Measurements from ENCODE around the gene ATAT1. TPM values are rescaled to one million over a fixed set of nuclear protein-coding genes. Genes with fewer than 3 reads are reported as not detected.
"Not testable (repeated sequence)": the region's sequence is repeated elsewhere in the genome, so short reads cannot be mapped to it uniquely, and the experiment has no call there.

Gene ATAT1
- total RNA-seq, 2 experiments from 2014 or later: 10.4 to 17.8 TPM

DNA sequence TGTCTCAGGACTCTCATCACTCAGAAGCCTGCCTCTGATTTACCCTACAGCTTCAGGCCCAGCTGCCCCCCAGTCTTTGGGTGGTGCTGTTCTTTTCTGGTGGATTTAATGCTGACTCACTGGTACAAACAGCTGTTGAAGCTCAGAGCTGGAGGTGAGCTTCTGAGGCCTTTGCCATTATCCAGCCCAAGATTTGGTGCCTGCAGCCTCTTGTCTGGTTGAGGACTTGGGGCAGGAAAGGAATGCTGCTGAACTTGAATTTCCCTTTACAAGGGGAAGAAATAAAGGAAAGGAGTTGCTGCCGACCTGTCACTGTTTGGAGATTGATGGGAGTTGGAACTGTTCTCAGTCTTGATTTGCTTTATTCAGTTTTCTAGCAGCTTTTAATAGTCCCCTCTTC, 35.7 kb upstream of the ATAT1 start:
- Histone ChIP-seq H3K4me1 (ENCODE audit: insufficient read depth, low read length, poor library complexity, severe bottlenecking) (no peaks in the 10 kb centered on the region), H3K79me2 (ENCODE audit: insufficient read depth, low read depth, low read length) (peaks cover 8% of the 10 kb centered on the region; the same call in 1 of the 2 replicates), H4K20me1 (ENCODE audit: insufficient read depth, low read length) (no peaks in the 10 kb centered on the region), H3K4me2 (ENCODE audit: low read length) (no peak overlapping the region), H3K9me3 (ENCODE audit: low read length) (no peaks in the 10 kb centered on the region), H3K9me2 (ENCODE audit: insufficient read depth, low read length) (no peaks in the 10 kb centered on the region), H3K36me3 (ENCODE audit: insufficient read depth, low read length) (peaks cover 95% of the 10 kb centered on the region), H3K27ac (ENCODE audit: low read depth, low read length, poor library complexity, severe bottlenecking) (no peak overlapping the region), H2AFZ (ENCODE audit: low read length) (no peak overlapping the region), H3K4me3 (ENCODE audit: low read depth, low read length, poor library complexity, severe bottlenecking) (no peak overlapping the region)
- TF ChIP-seq, protein P1, sequence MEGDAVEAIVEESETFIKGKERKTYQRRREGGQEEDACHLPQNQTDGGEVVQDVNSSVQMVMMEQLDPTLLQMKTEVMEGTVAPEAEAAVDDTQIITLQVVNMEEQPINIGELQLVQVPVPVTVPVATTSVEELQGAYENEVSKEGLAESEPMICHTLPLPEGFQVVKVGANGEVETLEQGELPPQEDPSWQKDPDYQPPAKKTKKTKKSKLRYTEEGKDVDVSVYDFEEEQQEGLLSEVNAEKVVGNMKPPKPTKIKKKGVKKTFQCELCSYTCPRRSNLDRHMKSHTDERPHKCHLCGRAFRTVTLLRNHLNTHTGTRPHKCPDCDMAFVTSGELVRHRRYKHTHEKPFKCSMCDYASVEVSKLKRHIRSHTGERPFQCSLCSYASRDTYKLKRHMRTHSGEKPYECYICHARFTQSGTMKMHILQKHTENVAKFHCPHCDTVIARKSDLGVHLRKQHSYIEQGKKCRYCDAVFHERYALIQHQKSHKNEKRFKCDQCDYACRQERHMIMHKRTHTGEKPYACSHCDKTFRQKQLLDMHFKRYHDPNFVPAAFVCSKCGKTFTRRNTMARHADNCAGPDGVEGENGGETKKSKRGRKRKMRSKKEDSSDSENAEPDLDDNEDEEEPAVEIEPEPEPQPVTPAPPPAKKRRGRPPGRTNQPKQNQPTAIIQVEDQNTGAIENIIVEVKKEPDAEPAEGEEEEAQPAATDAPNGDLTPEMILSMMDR (conservative IDR thresholded peaks at IDR 0.05; ENCODE audit: low read length): no peak
- TF ChIP-seq EZH2phosphoT487 (IDR thresholded peaks at IDR 0.05; ENCODE audit: borderline replicate concordance, low read depth, low read length): no peak
- intact Hi-C loops (cut with micrococcal nuclease; ENCODE audit: unreplicated experiment): no loop called here
- no TSS peak for BruUV-seq (replicated peaks)
- POLR2A ChIA-PET: no interaction called here
- CTCF ChIA-PET (ENCODE audit: unreplicated experiment): no interaction called here
- DNase-seq (ENCODE audit: low spot score): no peak

DNA sequence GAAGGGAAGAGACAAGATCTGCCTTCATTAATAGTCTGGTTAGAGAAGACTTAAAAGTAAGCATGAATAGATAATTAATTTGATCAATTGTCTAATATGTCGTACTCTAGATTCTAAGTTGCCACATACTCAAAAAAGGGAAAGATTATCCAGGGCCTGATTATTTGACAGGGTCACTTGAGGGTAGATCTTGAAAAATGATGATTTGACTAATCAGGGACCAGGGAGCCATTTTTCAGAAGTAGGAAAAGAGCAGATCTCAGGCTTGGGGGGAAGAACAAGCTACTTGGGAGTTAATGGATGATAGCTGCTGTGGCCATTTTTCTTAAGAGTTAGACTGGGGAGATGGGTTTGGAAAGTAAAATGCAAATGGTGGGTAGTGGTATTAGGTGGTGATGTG, 34.4 kb upstream of the ATAT1 start:
- no peaks in the 10 kb centered on the region for H3K4me1 ChIP-seq (ENCODE audit: insufficient read depth, low read length, poor library complexity, severe bottlenecking)
- no peak overlapping the region for H2AFZ ChIP-seq (ENCODE audit: low read length)
- peaks cover 89% of the 10 kb centered on the region for H3K36me3 ChIP-seq (ENCODE audit: insufficient read depth, low read length)
- DNase-seq (ENCODE audit: low spot score): no peak
- no peak overlapping the region for H3K27ac ChIP-seq (ENCODE audit: low read depth, low read length, poor library complexity, severe bottlenecking)
- CTCF ChIA-PET (ENCODE audit: unreplicated experiment): no interaction called here
- BruUV-seq (replicated peaks): no TSS peak
- intact Hi-C loops (cut with micrococcal nuclease; ENCODE audit: unreplicated experiment): no loop called here
- no peak overlapping the region for H3K4me3 ChIP-seq (ENCODE audit: low read depth, low read length, poor library complexity, severe bottlenecking)
- POLR2A ChIA-PET: interaction anchor here (0.7 to 1.1 kb wide), 2 partner anchors 51 to 604 kb away, joined by 3 read pairs; no protein-coding TSS in a partner anchor
- H4K20me1 ChIP-seq (ENCODE audit: insufficient read depth, low read length): no peaks in the 10 kb centered on the region
- H3K9me2 ChIP-seq (ENCODE audit: insufficient read depth, low read length): no peaks in the 10 kb centered on the region
- H3K4me2 ChIP-seq (ENCODE audit: low read length): no peak overlapping the region
- peaks cover 8% of the 10 kb centered on the region; the same call in 1 of the 2 replicates for H3K79me2 ChIP-seq (ENCODE audit: insufficient read depth, low read depth, low read length)
- TF ChIP-seq, protein P1 (conservative IDR thresholded peaks at IDR 0.05; ENCODE audit: low read length): no peak
- TF ChIP-seq EZH2phosphoT487 (IDR thresholded peaks at IDR 0.05; ENCODE audit: borderline replicate concordance, low read depth, low read length): no peak
- no peaks in the 10 kb centered on the region for H3K9me3 ChIP-seq (ENCODE audit: low read length)

DNA sequence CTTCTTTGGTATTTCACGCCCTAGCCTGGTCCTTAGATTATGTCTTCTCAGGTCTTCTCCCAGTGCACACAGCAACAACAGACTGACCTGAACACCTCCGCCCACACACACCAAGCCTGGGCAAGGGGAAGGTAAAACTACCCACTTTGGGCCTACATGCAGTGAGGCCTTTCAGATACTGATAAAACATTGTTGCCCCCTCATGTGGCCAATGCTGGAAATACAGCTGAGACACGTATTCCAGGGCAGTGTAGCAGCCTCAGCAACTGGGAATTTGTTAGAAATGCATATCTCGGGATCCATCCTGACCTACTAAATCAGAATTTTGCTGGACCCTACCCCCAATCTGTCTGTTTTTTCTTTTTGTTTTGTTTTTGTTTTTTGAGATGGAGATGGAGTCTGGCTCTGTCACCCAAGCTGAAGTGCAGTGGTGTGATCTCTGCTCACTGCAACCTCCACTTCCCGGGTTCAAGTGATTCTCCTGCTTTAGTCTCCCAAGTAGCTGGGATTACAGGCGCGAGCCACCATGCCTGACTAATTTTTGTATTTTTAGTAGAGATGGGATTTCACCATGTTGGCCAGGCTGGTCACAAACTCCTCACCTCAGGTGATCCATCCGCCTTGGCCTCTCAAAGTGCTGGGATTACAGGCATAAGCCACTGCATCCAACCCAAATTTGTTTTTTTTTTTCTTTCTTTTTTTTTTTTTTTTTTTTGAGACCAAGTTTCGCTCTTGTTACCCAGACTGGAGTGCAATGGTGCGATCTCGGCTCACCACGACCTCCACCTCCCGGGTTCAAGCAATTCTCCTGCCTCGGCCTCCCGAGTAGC, 29.1 kb upstream of the ATAT1 start:
- H4K20me1 ChIP-seq (ENCODE audit: insufficient read depth, low read length); H3K9me3 ChIP-seq (ENCODE audit: low read length); BruUV-seq (replicated peaks); H2AFZ ChIP-seq (ENCODE audit: low read length); H3K4me2 ChIP-seq (ENCODE audit: low read length); H3K4me3 ChIP-seq (ENCODE audit: low read depth, low read length, poor library complexity, severe bottlenecking); H3K27ac ChIP-seq (ENCODE audit: low read depth, low read length, poor library complexity, severe bottlenecking); H3K9me2 ChIP-seq (ENCODE audit: insufficient read depth, low read length); H3K4me1 ChIP-seq (ENCODE audit: insufficient read depth, low read length, poor library complexity, severe bottlenecking); H3K79me2 ChIP-seq (ENCODE audit: insufficient read depth, low read depth, low read length): not testable (repeated sequence)
- TF ChIP-seq, protein P1 (conservative IDR thresholded peaks at IDR 0.05; ENCODE audit: low read length): peak; percentile 84
- intact Hi-C loops (cut with micrococcal nuclease; ENCODE audit: unreplicated experiment): loop anchor here (1.0 to 2.0 kb wide), 3 partner anchors 57 to 115 kb away; no protein-coding TSS in a partner anchor
- peaks cover 81% of the 10 kb centered on the region for H3K36me3 ChIP-seq (ENCODE audit: insufficient read depth, low read length)
- DNase-seq (ENCODE audit: low spot score): peak; percentile 79
- ChIA-PET CTCF (ENCODE audit: unreplicated experiment) (interaction anchor here (0.6 to 1.6 kb wide), 3 partner anchors 56 to 209 kb away, joined by 3 to 6 read pairs (median 4); no protein-coding TSS in a partner anchor), POLR2A (interaction anchor here (6.3 kb wide), 1 partner anchor 16 kb away, joined by 38 read pairs; no protein-coding TSS in a partner anchor)

Measured in OCI-LY7 (cell line).